Stomach (tissue), 9 donors: ENCODE data around the gene ODF2L. TPM values are rescaled to one million over a fixed set of nuclear protein-coding genes. Genes with fewer than 3 reads are reported as not detected.

Experiments
- DNase-seq, 2 donors: peaks; one replicate each; pipeline versions ENCODE4 v3.0.0 to v3.0.0-alpha.2; 2013 to 2019
- H3K27ac ChIP-seq, 5 donors: fragments of 200-600 bp in 4 of 5; sonication (generic) in 4 of 5; one replicate each; pipeline ENCODE4 v1.5.1; 2013 to 2019; ENCODE audit warnings: mild to moderate bottlenecking in 1 of 5, moderate library complexity in 1 of 5
- H3K27me3 ChIP-seq, 3 donors: fragments of 200-600 bp; sonication (generic); one replicate each; pipeline ENCODE4 v1.5.1; 2017 to 2019; ENCODE audit warnings: mixed run types in 1 of 3
- H3K36me3 ChIP-seq, 4 donors: fragments of 200-600 bp; sonication (generic); 1 replicate in 3 of 4; 2 replicates in 1 of 4; pipeline ENCODE4 v1.5.1; 2016 to 2019
- H3K4me1 ChIP-seq, 4 donors: fragments of 200-600 bp; sonication (generic); one replicate each; pipeline ENCODE4 v1.5.1; 2016 to 2019
- H3K4me3 ChIP-seq, 4 donors: fragments of 200-600 bp; sonication (generic) in 3 of 4; one replicate each; pipeline ENCODE4 v1.5.1; 2016 to 2019; ENCODE audit warnings: mild to moderate bottlenecking in 1 of 4
- H3K9me3 ChIP-seq, 4 donors: fragments of 200-600 bp; sonication (generic); one replicate each; pipeline ENCODE4 v1.5.1; 2016 to 2019
- CTCF ChIP-seq, 7 experiments: fragments of 450-650 bp in 4 of 7; fragments of 200-600 bp in 3 of 7; sonication (generic) in 3 of 7; IDR thresholded peaks; one replicate each; pipeline ENCODE4 v1.5.1; 2016 to 2019; ENCODE audit warnings: antibody characterized with exemption in 7 of 7, control low read depth in 2 of 7, mild to moderate bottlenecking in 1 of 7
- EP300 ChIP-seq: sonication (generic); formaldehyde crosslinking; IDR thresholded peaks from one replicate; pipeline ENCODE4 v1.6.1; 2017; ENCODE audit warnings: antibody characterized with exemption
- POLR2A ChIP-seq, 4 donors: fragments of 450-650 bp; IDR thresholded peaks; one replicate each; pipeline ENCODE4 v1.6.1; 2016; ENCODE audit warnings: antibody characterized with exemption in 4 of 4, control low read depth in 2 of 4, mild to moderate bottlenecking in 1 of 4, moderate library complexity in 1 of 4
- POLR2AphosphoS5 ChIP-seq, 3 donors: sonication (generic); formaldehyde crosslinking; IDR thresholded peaks; one replicate each; pipeline ENCODE4 v1.6.1; 2016; ENCODE audit warnings: antibody characterized with exemption in 3 of 3
- WGBS, 5 donors: extraction: QIAGEN DNeasy Blood & Tissue Kit in 3 of 5; methylation state at CpG; one replicate each; pipeline versions ENCODE4 v1.1.5 to v1.1.7; 2013 to 2018; 5-methylcytosine and 5-hydroxymethylcytosine counted together
- intact Hi-C: fragments of 100-400 bp; cut with DNase I; formaldehyde crosslinking; loops from one replicate; pipeline ENCODE4 v1.15.1; 2023; ENCODE audit warnings: low total_unique reads
- polyA plus RNA-seq, 3 donors: library from polyadenylated mRNA; stranded (reverse); fragments of 200-250 nt; gene quantifications; one replicate each; pipeline ENCODE4 v1.2.3, GENCODE V29; 2013
- total RNA-seq, 5 donors: library from RNA; depleted of rRNA; stranded (reverse); fragments of >200 nt; gene quantifications; one replicate each; pipeline versions ENCODE4 v1.1.0 to v1.2.3, GENCODE V29; 2014 to 2016
- donor health status: healthy with polysubstance abuse.
- donor health status: Bipolar disorder and iron deficiency.
- donor health status: healthy.

The ODF2L gene
- total and polyA plus RNA-seq, 8 donors: 6.0 to 159 (median 49.2) TPM

GRCh38 chr1:86421601-86422280 lies 25.6 kb upstream of the ODF2L start:
- Histone ChIP-seq H3K4me3 (no peak overlapping the region), H3K36me3 (no peaks in the 10 kb centered on the region), H3K27ac (no peak overlapping the region), H3K9me3 (no peaks in the 10 kb centered on the region), H3K4me1 (peaks cover 0 to 8% (median 0%) of the 10 kb centered on the region in 4 donors), H3K27me3 (peaks cover 0 to 38% (median 7%) of the 10 kb centered on the region in 3 donors)
- intact Hi-C loops: no loop called here
- 43 to 69% (median 61%) methylated on average over 7 of the region's 7 CpGs for WGBS, 5 donors
- TF ChIP-seq POLR2AphosphoS5 (IDR thresholded peaks at IDR 0.05) (no peak), CTCF (IDR thresholded peaks at IDR 0.05) (no peak), POLR2A (IDR thresholded peaks at IDR 0.05) (no peak), EP300 (no peak)
- no peak for DNase-seq

- TF ChIP-seq POLR2AphosphoS5 (IDR thresholded peaks at IDR 0.05) (no peak), CTCF (IDR thresholded peaks at IDR 0.05) (peak in 2 of 7 experiments; percentile 37 to 46)
- peak in 1 of 2 donors; percentile 63 for DNase-seq
- Histone ChIP-seq H3K36me3 (no peaks in the 10 kb centered on the region), H3K27ac (no peak overlapping the region), H3K4me1 (peaks cover 0 to 8% (median 0%) of the 10 kb centered on the region in 4 donors), H3K27me3 (peaks cover 0 to 21% (median 7%) of the 10 kb centered on the region in 3 donors), H3K4me3 (no peak overlapping the region), H3K9me3 (no peaks in the 10 kb centered on the region)
- intact Hi-C loops: no loop called here
- WGBS, 5 donors: 26 to 52% (median 46%) methylated on average over 4 of the region's 4 CpGs
These were observed 23.3 kb upstream of the ODF2L start for GRCh38 chr1:86419277-86419903.

- Histone ChIP-seq H3K27me3 (no peaks in the 10 kb centered on the region), H3K9me3 (no peaks in the 10 kb centered on the region), H3K4me3 (no peak overlapping the region), H3K27ac (no peak overlapping the region), H3K36me3 (no peaks in the 10 kb centered on the region), H3K4me1 (peaks cover 0 to under 1% (median 0%) of the 10 kb centered on the region in 4 donors)
- no peak for TF ChIP-seq POLR2AphosphoS5 (IDR thresholded peaks at IDR 0.05)
- no peak for TF ChIP-seq EP300
- no peak for TF ChIP-seq POLR2A (IDR thresholded peaks at IDR 0.05)
- no peak for TF ChIP-seq CTCF (IDR thresholded peaks at IDR 0.05)
- DNase-seq: peak in 1 of 2 donors; percentile 79
- 50 to 68% (median 59%) methylated on average over 6 of the region's 6 CpGs for WGBS, 5 donors
- intact Hi-C loops: no loop called here
These were observed 20.2 kb upstream of the ODF2L start for GRCh38 chr1:86416343-86416742.

- DNase-seq: no peak
- Histone ChIP-seq H3K4me3 (no peak overlapping the region), H3K27me3 (no peaks in the 10 kb centered on the region), H3K36me3 (no peaks in the 10 kb centered on the region), H3K9me3 (no peaks in the 10 kb centered on the region), H3K4me1 (no peaks in the 10 kb centered on the region), H3K27ac (no peak overlapping the region)
- intact Hi-C loops: no loop called here
- TF ChIP-seq CTCF (IDR thresholded peaks at IDR 0.05) (no peak), POLR2A (IDR thresholded peaks at IDR 0.05) (no peak), EP300 (no peak), POLR2AphosphoS5 (IDR thresholded peaks at IDR 0.05) (no peak)
- WGBS, 5 donors: 86 to 100% (median 94%) methylated on average over 4 of the region's 4 CpGs
These were observed 14.8 kb upstream of the ODF2L start for GRCh38 chr1:86410879-86411278.
